HAP-1 (cell line): ENCODE measurements around the gene MIEN1.
"Not testable (repeated sequence)": the region's sequence is repeated elsewhere in the genome, so short reads cannot be mapped to it uniquely, and the experiment has no call there.

Experiments
- DNase-seq, 2 experiments: peaks; one replicate each; pipeline ENCODE4 v3.0.0-alpha.2; 2016 to 2020; ENCODE audit warnings: low spot score in 2 of 2
- H3K27me3 ChIP-seq: fragments of 250-450 bp; sonication (Bioruptor Pico); 2 replicates; pipeline ENCODE4 v1.5.1; 2020; ENCODE audit warnings: low read depth, mild to moderate bottlenecking, moderate library complexity
- H3K36me3 ChIP-seq: fragments of 250-450 bp; sonication (Bioruptor Pico); replicated peaks from 2 replicates; pipeline ENCODE4 v1.5.1; 2020; ENCODE audit warnings: mild to moderate bottlenecking
- H3K4me1 ChIP-seq: fragments of 250-450 bp; sonication (Bioruptor Pico); 2 replicates; pipeline ENCODE4 v1.5.1; 2020; ENCODE audit warnings: mild to moderate bottlenecking
- H3K4me3 ChIP-seq: fragments of 250-450 bp; sonication (Bioruptor Pico); 2 replicates; pipeline ENCODE4 v1.5.1; 2020; ENCODE audit warnings: mild to moderate bottlenecking, moderate library complexity
- H3K9me3 ChIP-seq: fragments of 250-450 bp; sonication (Bioruptor Pico); 2 replicates; pipeline ENCODE4 v1.5.1; 2020; ENCODE audit warnings: mild to moderate bottlenecking, moderate library complexity
- in situ Hi-C: fragments of 300-500 bp; cut with MboI; formaldehyde crosslinking; loops from 3 replicates; pipeline ENCODE4 v1.14.3; 2020; ENCODE audit warnings: low sequenced_read_pairs, inconsistent platforms, mixed read lengths

The MIEN1 gene

DNA sequence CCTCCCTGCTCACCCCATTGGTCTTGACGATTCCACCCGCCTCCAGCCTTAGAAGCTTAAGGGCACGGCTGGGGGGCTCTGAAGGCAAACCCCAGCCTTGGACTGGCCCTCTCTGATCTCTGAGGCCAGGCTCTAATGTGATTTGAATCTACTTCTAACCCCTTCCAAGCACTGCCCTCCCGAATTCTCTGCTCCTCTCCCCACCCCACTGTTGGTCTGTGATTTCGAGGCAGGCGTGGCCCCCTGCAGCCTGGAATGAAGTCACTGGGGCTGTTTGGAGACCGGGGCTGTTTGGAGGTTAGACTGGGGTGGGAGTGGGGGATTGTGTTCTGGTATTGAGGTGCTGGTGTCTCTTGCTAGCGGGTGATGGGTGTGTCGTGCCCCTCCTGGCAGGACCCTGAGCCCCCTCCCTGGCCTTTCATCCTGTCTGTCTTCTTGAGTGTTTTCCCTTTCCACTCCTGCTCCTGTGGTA lies 9.6 kb upstream of the MIEN1 start:
- H3K9me3 ChIP-seq = no peaks in the 10 kb centered on the region
- no peaks in the 10 kb centered on the region for H3K4me1 ChIP-seq
- no peaks in the 10 kb centered on the region for H3K27me3 ChIP-seq
- no peak overlapping the region for H3K4me3 ChIP-seq
- DNase-seq = no peak
- in situ Hi-C loops = no loop called here
- no peaks in the 10 kb centered on the region for H3K36me3 ChIP-seq

DNA sequence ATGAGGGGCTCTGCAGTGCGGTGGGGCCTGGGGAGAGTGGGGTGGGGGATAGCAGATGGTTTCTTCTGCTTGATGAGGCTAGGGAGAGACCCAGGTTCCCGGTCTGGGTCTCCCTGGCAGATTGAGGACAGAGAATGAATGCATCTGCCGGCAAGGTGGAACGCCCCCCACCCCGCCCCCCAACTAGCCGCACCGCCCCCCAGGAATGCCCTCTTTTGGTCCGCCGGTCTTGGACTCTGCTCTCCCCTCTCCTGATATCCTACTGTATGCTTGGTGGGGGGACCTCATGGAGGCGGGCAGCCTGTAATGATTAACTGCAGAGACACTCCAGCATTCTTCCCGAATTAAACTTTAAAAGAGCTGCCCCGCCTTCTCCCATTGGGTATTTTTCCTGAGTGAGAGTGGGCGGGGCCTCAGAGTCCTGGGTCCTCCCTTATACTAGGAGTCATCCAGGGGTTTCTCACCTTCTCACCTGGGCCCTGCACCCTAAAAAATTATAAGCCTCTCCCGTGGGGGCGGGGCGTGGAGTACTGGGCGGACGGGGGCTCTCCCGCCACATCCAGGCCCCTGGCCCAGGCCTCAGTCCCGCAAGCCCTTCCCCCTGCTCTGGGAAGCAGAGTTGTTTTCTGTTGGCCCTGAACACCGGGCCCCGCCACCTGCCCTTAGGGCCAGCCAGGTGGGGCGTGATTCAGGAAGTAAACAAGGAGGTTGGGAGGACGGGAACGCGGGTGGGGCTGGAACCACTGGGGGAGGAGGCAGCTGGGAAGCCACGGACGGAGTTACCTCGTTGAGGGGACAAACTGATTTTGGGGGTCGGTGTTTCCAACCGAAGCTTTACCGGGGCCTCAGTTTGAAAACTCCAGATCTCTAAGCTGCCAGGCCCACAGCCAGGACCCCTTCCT lies 8.9 kb upstream of the MIEN1 start:
- no peak overlapping the region for H3K4me3 ChIP-seq
- DNase-seq = peak in 1 of 2 experiments; percentile 51

DNA sequence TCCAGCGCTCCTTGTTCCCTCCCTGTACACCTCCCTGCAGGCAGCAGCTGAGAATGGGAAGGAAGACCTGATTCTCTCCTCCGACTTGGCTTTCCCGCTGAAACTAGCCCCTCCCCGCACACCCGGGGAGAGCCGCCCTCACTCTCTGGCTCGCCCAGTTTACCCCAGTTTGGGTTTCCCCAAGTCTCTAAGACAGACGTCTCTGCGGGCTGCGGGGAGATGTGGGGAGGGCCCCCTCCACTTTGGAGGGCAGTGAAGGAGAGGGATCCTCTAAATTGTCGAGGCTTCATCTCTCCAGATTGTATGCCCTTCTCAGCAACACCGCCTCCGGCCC lies 8.2 kb upstream of the MIEN1 start:
- no peaks in the 10 kb centered on the region for H3K4me1 ChIP-seq
- no peaks in the 10 kb centered on the region for H3K36me3 ChIP-seq
- in situ Hi-C loops = no loop called here
- H3K9me3 ChIP-seq = no peaks in the 10 kb centered on the region
- no peak overlapping the region for H3K4me3 ChIP-seq
- no peaks in the 10 kb centered on the region for H3K27me3 ChIP-seq
- no peak for DNase-seq

More for the DNA sequence above, 8.9 kb upstream of the MIEN1 start:
- no peaks in the 10 kb centered on the region for H3K36me3 ChIP-seq
- H3K27me3 ChIP-seq = no peaks in the 10 kb centered on the region
- H3K4me1 ChIP-seq = no peaks in the 10 kb centered on the region
- H3K9me3 ChIP-seq = no peaks in the 10 kb centered on the region
- in situ Hi-C loops = no loop called here

DNA sequence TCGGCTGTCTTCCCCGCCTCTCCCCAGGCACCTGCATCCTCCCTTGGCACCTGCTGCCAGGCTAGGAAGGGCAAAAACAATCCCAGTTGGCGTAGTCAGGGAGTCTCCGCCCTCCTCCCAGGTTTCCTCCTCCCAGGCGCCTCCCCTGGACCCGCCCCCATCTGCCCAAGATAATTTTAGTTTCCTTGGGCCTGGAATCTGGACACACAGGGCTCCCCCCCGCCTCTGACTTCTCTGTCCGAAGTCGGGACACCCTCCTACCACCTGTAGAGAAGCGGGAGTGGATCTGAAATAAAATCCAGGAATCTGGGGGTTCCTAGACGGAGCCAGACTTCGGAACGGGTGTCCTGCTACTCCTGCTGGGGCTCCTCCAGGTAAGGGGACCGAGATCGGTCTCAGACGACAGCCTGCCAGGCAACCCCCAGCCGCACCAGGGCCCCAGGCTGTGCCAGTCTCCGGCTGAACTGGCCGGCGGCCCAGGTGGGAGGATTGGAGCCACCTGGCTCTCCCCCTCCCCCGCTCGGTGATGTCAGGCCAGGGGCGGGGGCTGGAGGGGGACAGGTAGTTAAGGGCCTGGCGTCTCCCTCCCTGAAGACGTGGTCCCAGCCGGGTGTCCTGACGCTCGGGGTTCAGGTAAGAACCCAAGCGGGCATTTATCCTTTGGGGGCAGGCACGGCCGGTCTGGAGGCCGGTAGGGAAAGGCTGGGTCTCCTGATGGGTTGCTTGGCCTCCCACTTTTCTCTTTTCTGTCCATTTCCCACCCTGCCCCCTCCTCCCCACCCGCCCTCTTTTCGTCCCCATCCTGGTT lies 7.6 kb upstream of the MIEN1 start, which contains the start of gene GRB7:
Gene GRB7, plus strand, starts transcription at position 179 of the 808 bp plus-strand sequence. CDS start 4,364 bp downstream, outside the sequence.
- no peak for DNase-seq
- Histone ChIP-seq H3K9me3 (no peaks in the 10 kb centered on the region), H3K4me3 (no peak within 1 kb of the TSS), H3K27me3 (no peaks in the 10 kb centered on the region), H3K4me1 (no peaks in the 10 kb centered on the region), H3K36me3 (no peaks in the 10 kb centered on the region)
- in situ Hi-C loops = no loop called here

DNA sequence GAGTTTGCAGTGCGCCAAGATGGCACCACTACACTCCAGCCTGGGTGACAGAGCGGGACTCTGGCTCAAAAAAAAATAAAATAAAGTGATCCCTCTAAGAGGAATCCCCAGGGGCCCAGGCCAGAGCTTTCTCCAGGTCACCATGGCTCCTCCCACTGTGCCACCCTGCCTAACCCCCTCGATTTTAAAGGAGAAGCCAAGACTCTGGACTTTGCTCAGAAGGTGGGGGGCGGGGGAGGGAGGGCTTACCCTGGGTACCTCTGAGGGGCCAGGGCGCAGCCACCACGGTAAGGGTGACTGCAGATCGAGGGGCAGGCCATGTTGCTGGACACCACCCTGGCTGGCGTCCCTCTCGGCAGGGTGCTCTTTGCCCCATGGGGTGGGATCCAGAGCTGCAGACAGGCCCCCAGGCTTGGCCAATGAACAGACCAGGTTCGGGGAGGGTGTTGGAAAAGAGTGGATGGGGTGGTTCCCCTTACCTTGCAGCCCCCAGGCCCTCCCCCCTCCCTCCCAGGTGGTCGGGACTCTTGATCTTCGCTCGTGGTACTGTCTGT lies 7.0 kb upstream of the MIEN1 start:
- DNase-seq = no peak
- Histone ChIP-seq H3K27me3 (no peaks in the 10 kb centered on the region), H3K4me1 (no peaks in the 10 kb centered on the region), H3K4me3 (no peak overlapping the region), H3K9me3 (no peaks in the 10 kb centered on the region), H3K36me3 (no peaks in the 10 kb centered on the region)
- in situ Hi-C loops = no loop called here

DNA sequence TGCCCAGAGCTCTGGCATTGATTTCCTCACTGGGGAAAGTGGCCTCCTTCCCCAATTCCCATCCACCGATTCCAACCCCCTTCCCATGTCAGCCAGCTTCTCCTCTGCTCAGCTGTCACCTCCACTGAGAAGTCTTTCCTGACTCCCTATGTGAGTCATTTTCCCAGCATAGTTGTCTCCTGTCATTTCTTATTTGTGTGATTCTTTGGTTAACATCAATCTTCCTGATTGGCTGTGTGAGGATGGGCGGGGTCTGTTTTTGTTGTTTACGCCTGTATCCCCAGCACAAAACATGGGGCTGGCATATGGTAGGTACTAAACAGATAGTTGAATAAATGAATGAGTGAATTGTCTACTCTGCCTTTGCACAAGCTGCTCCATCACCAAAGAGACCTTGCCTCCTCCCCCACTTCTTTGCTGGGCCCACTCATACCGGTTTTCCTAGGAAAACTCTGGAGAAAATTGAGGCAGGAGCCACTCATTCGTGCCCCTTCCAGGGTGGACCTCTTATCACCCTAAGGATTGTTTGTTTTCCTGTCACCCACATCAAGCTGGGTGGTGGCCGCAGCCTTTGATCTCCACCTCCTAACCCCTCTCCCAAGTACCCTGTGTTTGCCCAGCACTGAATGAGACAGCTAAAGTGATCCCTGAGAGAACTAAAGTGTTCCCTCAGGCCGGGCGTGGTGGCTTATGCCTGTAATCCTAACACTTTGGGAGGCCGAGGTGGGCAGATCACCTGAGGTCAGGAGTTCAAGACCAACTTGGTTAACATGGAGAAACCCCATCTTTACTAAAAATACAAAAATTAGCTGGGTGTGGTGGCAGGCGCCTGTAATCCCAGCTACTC lies 6.2 kb upstream of the MIEN1 start:
- in situ Hi-C loops = no loop called here
- H3K27me3 ChIP-seq = no peaks in the 10 kb centered on the region
- H3K4me1 ChIP-seq = no peaks in the 10 kb centered on the region
- DNase-seq = no peak
- no peak overlapping the region for H3K4me3 ChIP-seq
- H3K36me3 ChIP-seq = no peaks in the 10 kb centered on the region
- H3K9me3 ChIP-seq = no peaks in the 10 kb centered on the region

DNA sequence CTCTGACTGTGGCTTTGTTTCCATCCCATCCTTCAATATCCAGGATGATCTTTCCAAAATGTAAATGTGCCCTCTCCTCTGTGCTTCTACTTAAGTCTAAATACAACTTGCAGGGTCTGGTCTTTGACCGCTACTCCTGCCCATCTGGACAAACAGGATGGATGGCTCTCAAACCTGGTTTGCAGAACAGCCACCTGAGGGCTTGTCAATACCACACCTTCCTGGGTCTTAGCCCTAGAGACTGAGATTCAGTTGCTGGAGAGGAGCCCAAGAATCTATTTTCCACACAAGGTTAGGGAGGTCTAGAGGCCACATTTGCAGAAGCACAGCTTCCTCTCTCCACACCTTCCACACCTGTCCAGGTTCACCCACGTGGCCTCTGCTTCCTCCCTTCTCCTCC lies 5.5 kb upstream of the MIEN1 start:
- H3K4me1 ChIP-seq = no peaks in the 10 kb centered on the region
- no peaks in the 10 kb centered on the region for H3K36me3 ChIP-seq
- no peak overlapping the region for H3K4me3 ChIP-seq
- in situ Hi-C loops = no loop called here
- no peaks in the 10 kb centered on the region for H3K27me3 ChIP-seq
- no peaks in the 10 kb centered on the region for H3K9me3 ChIP-seq
- DNase-seq = no peak

DNA sequence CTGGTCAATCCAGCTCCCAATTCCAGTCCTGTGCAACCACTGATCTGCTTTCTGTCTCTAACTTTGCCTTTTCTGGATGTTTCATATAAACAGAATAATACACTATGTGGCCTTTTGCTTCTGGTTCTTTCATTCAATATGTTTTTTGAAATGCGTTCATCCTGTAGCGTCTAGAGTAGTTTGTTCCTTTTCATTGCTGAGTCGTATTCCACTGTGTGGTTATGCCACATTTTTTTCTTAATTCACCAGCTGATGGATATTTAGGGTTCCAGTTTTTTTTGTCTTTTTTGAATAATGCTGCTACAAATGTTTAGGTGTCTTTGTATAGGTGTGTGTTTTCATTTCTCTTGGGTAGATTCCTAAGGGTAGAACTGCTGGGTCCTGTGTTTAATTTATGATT lies 2.3 kb upstream of the MIEN1 start:
- Histone ChIP-seq H3K4me1 (peaks cover 5% of the 10 kb centered on the region; the same call in 1 of the 2 replicates), H3K27me3 (no peaks in the 10 kb centered on the region), H3K9me3 (no peaks in the 10 kb centered on the region), H3K4me3 (no peak overlapping the region), H3K36me3 (peaks cover 11% of the 10 kb centered on the region)
- in situ Hi-C loops = no loop called here
- no peak for DNase-seq

DNA sequence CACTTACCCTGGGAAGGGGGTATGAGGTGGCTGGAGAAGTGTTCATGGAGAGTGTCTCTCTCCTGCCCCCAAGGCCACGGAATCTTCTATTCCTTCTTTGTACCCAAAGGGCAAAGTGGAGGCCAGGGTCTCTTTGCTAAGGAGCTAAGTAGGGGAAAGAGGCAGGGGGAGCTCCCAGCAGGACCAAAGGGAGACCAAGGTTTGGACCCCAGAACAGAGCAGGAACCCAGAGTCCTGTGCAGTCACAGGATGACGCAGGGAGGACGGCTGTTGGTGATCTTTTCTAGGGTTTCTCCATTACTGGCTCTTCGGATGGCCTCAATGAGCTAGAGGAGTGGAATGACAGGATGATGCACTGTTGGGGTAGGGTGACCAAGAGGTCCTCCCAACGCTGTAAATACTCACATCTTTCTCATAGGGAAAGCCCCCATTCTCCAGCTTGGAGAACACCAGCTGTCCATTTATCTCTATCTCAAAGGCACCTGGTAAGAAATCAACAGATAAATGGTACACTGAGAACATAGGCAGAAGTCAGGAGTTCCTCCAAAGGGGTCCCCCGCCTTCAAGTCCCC lies 966 bp downstream of the MIEN1 start:
- no peak for DNase-seq
- Histone ChIP-seq H3K9me3 (no peaks in the 10 kb centered on the region), H3K4me1 (peaks cover 5% of the 10 kb centered on the region; the same call in 1 of the 2 replicates), H3K4me3 (peak overlapping the region; percentile 82), H3K36me3 (peaks cover 11% of the 10 kb centered on the region), H3K27me3 (no peaks in the 10 kb centered on the region)
- in situ Hi-C loops = no loop called here

DNA sequence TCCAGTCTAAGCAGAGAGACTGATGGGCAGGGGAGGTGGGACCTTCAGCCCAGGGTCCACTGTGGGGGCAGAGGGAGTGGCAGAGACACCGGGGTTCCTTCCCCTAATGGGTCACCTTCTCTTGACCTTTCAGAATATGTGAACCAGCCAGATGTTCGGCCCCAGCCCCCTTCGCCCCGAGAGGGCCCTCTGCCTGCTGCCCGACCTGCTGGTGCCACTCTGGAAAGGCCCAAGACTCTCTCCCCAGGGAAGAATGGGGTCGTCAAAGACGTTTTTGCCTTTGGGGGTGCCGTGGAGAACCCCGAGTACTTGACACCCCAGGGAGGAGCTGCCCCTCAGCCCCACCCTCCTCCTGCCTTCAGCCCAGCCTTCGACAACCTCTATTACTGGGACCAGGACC lies 2.8 kb downstream of the MIEN1 start:
- in situ Hi-C loops = no loop called here
- Histone ChIP-seq H3K4me3 (no peak overlapping the region), H3K4me1 (peaks cover 5% of the 10 kb centered on the region; the same call in 1 of the 2 replicates), H3K36me3 (peaks cover 11% of the 10 kb centered on the region), H3K9me3 (no peaks in the 10 kb centered on the region), H3K27me3 (no peaks in the 10 kb centered on the region)
- DNase-seq = no peak

DNA sequence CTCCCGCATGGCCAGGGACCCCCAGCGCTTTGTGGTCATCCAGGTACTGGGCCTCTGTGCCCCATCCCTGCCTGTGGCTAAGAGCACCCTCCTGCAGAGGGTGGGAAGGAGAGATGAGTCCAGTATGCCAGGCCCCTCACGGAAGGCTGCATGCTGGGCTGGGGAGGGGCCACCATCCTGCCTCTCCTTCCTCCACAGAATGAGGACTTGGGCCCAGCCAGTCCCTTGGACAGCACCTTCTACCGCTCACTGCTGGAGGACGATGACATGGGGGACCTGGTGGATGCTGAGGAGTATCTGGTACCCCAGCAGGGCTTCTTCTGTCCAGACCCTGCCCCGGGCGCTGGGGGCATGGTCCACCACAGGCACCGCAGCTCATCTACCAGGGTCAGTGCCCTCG lies 3.7 kb downstream of the MIEN1 start:
- Histone ChIP-seq H3K4me1 (peaks cover 5% of the 10 kb centered on the region; the same call in 1 of the 2 replicates), H3K4me3 (no peak overlapping the region), H3K27me3 (no peaks in the 10 kb centered on the region), H3K9me3 (no peaks in the 10 kb centered on the region), H3K36me3 (peaks cover 11% of the 10 kb centered on the region)
- no peak for DNase-seq
- in situ Hi-C loops = no loop called here

DNA sequence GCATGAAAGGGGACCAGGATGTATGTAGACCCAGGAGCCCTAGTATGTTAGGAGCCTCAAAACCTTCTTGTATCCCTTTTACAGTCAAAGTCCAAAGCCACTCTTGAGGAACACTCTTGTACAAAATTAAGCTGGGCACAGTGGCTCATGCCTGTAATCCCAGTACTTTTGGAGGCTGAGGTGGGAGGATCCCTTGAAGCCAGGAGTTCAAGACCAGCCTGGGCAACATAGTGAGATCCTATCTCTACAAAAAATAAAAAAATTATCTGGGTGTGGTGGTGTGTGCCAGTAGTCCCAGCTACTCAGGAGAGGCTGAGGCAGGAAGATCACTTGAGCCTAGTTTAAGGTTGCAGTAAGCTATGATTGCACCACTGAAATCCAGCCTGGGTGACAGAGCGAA lies 4.4 kb downstream of the MIEN1 start:
- H3K4me3 ChIP-seq, H3K9me3 ChIP-seq, DNase-seq, H3K4me1 ChIP-seq, in situ Hi-C loops, H3K27me3 ChIP-seq: not testable (repeated sequence)
- H3K36me3 ChIP-seq = peaks cover 11% of the 10 kb centered on the region

DNA sequence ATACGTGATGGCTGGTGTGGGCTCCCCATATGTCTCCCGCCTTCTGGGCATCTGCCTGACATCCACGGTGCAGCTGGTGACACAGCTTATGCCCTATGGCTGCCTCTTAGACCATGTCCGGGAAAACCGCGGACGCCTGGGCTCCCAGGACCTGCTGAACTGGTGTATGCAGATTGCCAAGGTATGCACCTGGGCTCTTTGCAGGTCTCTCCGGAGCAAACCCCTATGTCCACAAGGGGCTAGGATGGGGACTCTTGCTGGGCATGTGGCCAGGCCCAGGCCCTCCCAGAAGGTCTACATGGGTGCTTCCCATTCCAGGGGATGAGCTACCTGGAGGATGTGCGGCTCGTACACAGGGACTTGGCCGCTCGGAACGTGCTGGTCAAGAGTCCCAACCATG lies 5.6 kb downstream of the MIEN1 start:
- H3K4me1 ChIP-seq = peaks cover 5% of the 10 kb centered on the region; the same call in 1 of the 2 replicates
- H3K4me3 ChIP-seq = no peak overlapping the region
- in situ Hi-C loops = no loop called here
- H3K27me3 ChIP-seq = no peaks in the 10 kb centered on the region
- peaks cover 11% of the 10 kb centered on the region for H3K36me3 ChIP-seq
- H3K9me3 ChIP-seq = no peaks in the 10 kb centered on the region
- no peak for DNase-seq
